Activated naive CD4-positive, alpha-beta T cell (primary cell): ENCODE data around the gene EVI2A.
"Not testable (repeated sequence)": the region's sequence is repeated elsewhere in the genome, so short reads cannot be mapped to it uniquely, and the experiment has no call there.

ENCODE experiments used
- DNase-seq, 4 experiments: peaks; one replicate each; lab custom pipeline; 2025; lab: John Stamatoyannopoulos, UW

Gene EVI2A, protein sequence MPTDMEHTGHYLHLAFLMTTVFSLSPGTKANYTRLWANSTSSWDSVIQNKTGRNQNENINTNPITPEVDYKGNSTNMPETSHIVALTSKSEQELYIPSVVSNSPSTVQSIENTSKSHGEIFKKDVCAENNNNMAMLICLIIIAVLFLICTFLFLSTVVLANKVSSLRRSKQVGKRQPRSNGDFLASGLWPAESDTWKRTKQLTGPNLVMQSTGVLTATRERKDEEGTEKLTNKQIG

GRCh38 chr17:31321481-31321880 lies at the start of gene EVI2A:
TSS of gene EVI2A (minus strand) at chr17:31321622. CDS start at chr17:31319013, 2,609 bp downstream.
- DNase-seq, result peak in 2 of 4 experiments; percentile 33 to 39

- no peak for DNase-seq
These were observed 47.8 kb upstream of the EVI2A start for GRCh38 chr17:31369266-31369665.

GRCh38 chr17:31366088-31366487 lies 44.7 kb upstream of the EVI2A start:
- DNase-seq, result no peak

GRCh38 chr17:31364012-31364411 lies 42.6 kb upstream of the EVI2A start:
- no peak for DNase-seq

GRCh38 chr17:31357839-31358394 lies 36.5 kb upstream of the EVI2A start:
- no peak for DNase-seq

DNA sequence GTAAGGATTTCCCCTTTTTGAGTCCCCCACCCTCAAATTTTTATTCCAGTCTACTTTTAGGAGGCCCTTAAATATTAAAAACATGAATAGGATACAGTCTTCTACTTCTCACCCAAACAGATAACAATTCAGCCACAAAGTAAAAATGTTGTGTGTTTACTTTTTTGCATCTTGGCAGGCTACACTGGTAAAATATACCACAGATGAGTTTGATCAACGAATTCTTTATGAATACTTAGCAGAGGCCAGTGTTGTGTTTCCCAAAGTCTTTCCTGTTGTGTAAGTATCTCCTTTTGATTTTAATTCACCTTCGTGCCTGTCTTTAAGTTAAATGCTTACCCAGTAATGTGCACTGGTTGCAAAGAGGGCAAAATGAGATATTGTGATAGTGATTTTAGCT lies 35.7 kb upstream of the EVI2A start:
- DNase-seq, result no peak

GRCh38 chr17:31355935-31356334 lies 34.5 kb upstream of the EVI2A start:
- no peak for DNase-seq

DNA sequence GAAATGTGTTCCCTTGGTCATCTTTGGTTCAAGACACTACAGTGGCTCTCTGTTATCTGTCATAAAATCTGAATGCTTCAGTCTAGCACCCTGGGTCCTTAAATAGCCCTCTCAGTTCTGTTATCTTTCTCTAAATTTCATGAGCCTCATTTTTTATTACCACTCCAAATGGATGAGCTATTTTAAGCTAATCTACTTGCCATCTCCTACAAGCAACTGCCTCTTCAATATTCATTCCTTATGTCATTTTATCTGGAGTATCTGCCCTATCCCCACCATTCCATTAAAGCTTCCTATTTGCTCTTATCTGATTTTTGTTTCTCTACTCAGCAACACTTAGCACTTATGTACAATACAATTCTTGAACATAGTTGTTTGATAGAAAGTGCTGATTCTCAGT lies 28.0 kb upstream of the EVI2A start:
- DNase-seq, result no peak

GRCh38 chr17:31345191-31345747 lies 23.8 kb upstream of the EVI2A start:
- DNase-seq, result not testable (repeated sequence)

DNA sequence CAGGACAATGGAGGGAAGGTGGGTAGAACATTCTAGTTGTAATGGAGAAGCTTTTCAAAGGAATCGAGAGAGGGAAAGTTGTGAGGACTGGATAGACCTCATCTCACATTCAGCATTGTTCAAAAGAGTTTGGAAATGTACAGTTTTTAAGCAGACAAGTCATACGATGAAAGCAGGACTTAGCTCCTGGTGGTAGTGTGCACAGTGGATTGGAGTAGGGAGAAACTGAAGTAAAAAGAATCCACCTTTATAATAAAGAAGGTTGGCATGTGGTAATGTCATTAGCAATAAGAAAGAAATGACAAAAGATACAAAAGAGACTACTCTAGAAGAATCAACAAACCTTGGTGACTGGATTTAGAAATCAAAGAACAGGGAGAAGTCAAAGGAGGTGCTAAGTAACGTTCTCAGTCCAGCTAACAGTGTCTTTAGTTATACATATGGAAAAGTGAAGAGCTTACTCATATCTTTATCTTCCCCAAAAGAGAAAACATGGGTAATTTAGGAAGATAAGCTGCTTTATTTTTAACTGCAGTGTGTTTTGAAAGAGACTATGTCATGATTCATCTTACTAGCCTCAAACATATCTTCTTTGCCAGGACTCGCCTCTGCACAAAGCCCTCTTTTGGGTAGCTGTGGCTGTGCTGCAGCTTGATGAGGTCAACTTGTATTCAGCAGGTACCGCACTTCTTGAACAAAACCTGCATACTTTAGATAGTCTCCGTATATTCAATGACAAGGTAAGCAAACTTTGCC lies 18.7 kb upstream of the EVI2A start:
- no peak for DNase-seq

DNA sequence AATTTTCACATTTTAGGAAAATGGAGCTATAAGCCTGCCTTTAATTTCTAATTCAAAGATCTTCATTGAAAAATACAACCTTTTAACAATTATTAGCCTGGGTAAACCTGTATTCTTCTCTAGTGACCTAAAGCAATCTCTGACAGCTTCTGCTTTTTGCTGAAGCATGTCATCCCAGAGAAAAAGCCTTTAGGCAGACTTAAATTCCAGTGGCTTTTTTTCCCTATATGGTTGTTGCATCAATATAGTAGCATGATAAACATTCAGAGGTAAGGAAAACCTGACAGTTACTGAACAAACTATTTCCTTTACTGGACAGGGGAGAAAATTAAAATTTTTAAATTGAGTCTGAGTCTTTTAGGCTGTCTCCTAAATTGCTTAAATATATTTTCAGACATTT lies 7.8 kb upstream of the EVI2A start:
- no peak for DNase-seq

DNA sequence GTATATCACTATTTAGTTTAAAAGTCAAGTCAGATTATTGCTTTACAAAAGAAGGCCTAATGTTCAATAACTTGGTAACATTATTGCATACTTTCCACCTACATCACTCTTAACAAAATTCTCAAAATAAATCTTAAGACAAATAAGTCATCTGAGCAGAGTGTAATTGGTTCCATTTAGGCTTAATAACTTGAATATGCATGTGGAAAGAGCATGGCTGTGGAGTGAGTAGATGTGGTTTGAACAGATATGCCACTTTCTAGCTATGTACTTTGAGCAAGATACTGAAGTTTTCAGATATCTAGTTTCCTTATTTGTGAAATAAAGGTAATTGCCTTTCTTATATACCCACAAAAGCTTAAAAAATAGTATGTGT lies 6.7 kb upstream of the EVI2A start:
- DNase-seq, result no peak

DNA sequence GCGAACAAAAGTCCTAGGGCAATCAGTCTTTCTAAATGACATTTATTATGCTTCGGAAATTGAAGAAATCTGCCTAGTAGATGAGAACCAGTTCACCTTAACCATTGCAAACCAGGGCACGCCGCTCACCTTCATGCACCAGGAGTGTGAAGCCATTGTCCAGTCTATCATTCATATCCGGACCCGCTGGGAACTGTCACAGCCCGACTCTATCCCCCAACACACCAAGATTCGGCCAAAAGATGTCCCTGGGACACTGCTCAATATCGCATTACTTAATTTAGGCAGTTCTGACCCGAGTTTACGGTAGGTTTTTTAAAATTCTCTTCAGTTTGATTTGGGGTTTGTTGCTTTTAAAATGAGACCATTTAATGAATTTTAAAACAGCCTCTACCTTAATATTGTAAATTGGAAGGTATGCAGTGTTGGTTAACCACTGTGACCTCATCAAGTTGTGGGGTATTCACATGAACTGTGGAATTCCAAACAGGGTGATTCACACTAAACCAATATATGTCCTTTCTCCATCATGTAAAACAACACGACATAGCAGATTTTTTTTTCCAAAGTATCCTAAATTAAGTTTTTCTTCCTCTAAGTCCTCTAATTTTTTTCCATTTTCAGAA lies 6.2 kb upstream of the EVI2A start:
- no peak for DNase-seq

DNA sequence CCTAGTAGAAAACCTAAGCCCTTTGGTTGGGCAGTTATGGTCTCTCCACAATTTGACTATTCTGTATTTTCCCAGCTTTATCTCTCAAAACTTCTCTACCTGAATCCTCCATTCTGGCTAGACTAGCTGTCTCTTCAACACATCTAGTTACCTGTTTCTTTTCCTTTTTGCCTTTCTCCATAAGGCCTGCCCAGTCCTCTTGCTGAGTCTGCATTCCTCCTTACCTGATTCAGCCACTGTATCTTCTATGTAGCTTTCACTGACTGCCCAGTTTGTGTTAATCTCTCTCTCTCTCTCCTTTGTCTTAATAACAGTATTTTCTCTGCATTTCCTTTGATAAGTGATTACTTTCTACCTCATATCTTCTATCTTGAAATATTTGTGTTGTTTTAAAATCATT lies 2.1 kb upstream of the EVI2A start:
- no peak for DNase-seq

DNA sequence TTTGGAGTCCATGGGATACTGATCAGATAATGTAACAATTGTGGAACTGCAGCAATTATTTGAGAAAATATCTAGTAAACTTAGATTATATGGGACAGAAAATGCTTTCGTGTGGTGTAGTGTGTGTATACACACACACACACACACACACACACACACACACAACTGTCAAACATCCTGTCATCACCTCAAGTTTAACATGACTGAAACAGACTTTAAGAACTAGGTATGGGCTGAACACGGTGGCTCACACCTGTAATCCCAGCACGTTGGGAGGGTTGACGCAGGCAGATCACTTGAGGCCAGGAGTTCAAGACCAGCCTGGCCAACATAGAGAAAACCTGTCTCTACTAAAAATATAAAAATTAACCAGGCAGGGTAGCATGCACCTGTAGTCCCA lies 544 bp upstream of the EVI2A start:
- no peak for DNase-seq

- no peak for DNase-seq
These were observed 631 bp downstream of the EVI2A start for GRCh38 chr17:31320791-31321190.

- no peak for DNase-seq
These were observed 1.2 kb downstream of the EVI2A start for GRCh38 chr17:31320241-31320640.

- DNase-seq, result no peak
These were observed 2.4 kb downstream of the EVI2A start for GRCh38 chr17:31318851-31319661.

DNA sequence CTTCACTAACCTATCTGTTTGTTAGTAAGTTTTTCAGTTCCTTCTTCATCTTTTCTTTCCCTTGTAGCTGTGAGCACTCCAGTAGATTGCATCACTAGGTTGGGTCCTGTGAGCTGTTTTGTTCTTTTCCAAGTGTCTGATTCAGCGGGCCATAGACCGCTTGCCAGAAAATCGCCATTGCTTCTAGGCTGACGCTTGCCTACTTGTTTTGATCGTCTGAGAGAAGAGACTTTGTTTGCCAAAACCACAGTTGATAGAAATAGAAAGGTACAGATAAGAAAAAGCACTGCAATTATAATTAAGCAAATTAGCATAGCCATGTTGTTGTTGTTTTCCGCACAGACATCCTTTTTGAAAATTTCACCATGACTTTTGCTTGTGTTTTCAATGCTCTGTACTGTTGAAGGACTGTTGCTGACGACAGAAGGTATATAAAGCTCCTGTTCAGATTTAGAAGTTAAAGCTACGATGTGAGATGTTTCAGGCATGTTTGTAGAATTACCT lies 3.1 kb downstream of the EVI2A start:
- peak in 1 of 4 experiments; percentile 8 for DNase-seq

- no peak for DNase-seq
These were observed 6.7 kb downstream of the EVI2A start for GRCh38 chr17:31314782-31315100.

DNA sequence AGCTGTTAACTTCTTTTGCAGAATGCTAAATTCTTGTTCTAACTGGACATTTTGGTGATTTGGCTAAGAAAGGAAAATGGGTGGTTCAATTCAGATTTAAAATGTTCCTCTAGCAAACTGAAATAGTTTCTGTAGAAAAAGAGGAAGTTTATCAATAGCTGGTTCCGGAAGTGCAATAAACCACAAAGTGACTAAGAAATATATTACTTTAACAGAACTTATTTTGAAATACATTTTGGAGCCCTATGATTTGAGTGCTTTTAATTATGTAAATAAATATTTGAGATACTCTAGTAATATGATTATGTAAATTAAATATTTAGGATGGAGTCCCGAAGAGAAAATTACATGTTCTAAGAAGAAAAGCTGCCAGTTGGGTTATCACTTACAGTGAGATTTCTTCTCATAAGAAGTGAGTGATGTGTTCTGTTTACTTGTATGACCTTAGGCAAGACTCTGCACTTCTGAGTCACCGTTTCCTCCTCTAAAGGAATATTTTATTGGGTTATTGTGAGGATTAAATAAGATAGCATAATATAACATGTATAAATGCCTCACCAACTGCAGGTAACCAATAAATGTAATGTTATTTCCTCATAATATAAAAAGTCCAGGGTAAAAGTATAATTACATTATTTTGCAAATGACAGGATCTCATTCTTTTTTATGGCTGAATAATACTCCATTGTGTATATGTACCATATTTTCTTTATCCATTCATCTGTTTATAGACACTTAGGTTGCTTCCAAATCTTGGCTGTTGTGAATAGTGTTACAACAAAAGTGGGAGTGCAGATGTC lies 7.2 kb downstream of the EVI2A start, which contains the start of gene EVI2B:
EVI2B (minus strand) TSS at position 73 of the 800 bp plus-strand sequence. CDS start 8,445 bp downstream, outside the sequence.
- no peak for DNase-seq
